ENCODE measurements around the gene COPS4.
"Not testable (repeated sequence)": the region's sequence is repeated elsewhere in the genome, so short reads cannot be mapped to it uniquely, and the experiment has no call there.

Gene COPS4

DNA sequence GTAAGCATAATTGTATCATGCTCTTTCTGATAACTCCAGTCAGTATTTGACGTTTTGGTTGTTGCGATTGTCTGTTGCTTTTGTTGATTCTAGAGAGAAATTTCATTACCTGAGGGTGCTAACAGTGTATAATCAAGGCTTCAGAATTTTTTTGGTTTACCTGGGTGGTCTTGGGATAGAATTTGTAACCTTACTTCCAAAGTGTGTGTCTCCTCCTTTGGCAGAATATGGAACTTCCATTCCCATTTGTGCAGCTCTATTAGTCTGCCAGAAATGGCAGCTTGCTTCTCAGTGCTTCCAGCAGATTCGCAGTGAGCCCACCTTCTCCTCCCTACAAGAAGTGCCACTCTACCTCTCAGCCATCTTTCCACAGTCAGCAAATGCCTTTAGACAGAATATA lies 5.3 kb downstream of the COPS4 start:
- ATAC-seq, result no peak
- TF ChIP-seq TCF4 (CRISPR knock-in tag; IDR thresholded peaks at IDR 0.05; ENCODE audit: borderline replicate concordance) (no peak), ZNF70 (CRISPR knock-in tag; IDR thresholded peaks at IDR 0.05) (no peak), SNAI2 (CRISPR knock-in tag; IDR thresholded peaks at IDR 0.05) (no peak), GLIS3 (CRISPR knock-in tag; IDR thresholded peaks at IDR 0.05) (no peak), OSR1 (CRISPR knock-in tag; IDR thresholded peaks at IDR 0.05) (no peak), ZC3H10 (CRISPR knock-in tag; IDR thresholded peaks at IDR 0.05) (no peak)
- TF ChIP-seq, protein P1, sequence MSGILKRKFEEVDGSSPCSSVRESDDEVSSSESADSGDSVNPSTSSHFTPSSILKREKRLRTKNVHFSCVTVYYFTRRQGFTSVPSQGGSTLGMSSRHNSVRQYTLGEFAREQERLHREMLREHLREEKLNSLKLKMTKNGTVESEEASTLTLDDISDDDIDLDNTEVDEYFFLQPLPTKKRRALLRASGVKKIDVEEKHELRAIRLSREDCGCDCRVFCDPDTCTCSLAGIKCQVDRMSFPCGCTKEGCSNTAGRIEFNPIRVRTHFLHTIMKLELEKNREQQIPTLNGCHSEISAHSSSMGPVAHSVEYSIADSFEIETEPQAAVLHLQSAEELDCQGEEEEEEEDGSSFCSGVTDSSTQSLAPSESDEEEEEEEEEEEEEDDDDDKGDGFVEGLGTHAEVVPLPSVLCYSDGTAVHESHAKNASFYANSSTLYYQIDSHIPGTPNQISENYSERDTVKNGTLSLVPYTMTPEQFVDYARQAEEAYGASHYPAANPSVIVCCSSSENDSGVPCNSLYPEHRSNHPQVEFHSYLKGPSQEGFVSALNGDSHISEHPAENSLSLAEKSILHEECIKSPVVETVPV (CRISPR knock-in tag; IDR thresholded peaks at IDR 0.05), result no peak

DNA sequence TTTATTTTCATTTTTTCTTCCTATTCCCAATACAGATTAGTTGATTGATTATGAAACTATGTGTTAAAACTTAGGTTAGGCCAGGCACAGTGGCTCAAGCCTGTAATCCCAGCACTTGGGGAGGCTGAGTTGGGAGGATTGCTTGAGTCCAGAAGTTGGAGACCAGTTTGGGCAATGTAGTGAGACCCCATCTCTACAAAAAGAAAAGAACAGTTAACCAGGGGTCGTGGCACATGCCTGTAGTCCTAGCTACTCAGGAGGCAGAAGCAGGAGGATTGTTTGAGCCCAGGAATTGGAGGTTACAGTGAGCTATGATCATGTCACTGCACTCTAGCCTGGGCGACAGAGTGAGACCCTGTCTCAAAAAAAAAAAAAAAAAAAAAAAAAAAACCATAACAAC lies 8.2 kb downstream of the COPS4 start:
- ATAC-seq, result not testable (repeated sequence)

DNA sequence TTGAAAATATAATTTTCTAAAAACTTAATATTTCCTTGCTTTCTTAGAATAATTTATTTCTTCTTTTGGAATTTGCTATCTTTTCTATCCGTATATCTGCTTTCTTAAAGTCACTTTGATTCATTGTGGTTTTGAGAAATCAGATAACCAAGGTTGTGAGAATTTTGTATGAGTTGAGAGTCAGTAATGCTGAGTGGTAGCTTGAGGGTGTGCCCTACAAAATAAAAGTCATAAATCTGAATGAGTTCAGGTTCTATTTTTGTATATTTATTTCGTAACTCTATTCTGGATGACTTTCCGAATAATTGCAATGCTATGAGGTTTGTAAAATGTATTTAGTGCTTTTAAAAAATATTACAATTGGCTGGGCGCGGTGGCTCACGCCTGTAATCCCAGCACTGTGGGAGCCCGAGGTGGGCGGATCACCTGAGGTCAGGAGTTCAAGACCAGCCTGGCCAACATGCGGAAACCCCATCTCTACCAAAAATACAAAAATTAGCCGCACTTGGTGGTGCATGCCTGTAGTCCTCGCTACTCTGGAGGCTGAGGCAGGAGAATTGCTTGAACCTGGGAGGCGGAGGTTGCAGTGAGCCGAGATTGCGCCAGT lies 8.9 kb downstream of the COPS4 start:
- no peak for TF ChIP-seq OSR1 (CRISPR knock-in tag; IDR thresholded peaks at IDR 0.05)
- no peak for TF ChIP-seq ZNF8 (CRISPR knock-in tag; IDR thresholded peaks at IDR 0.05)
- TF ChIP-seq BACH2 (CRISPR knock-in tag; IDR thresholded peaks at IDR 0.05; ENCODE audit: borderline replicate concordance), result no peak
- TF ChIP-seq, protein P1 (CRISPR knock-in tag; IDR thresholded peaks at IDR 0.05), result no peak
- TF ChIP-seq PPARA (CRISPR knock-in tag; IDR thresholded peaks at IDR 0.05; ENCODE audit: borderline replicate concordance), result no peak
- TF ChIP-seq, protein P2, sequence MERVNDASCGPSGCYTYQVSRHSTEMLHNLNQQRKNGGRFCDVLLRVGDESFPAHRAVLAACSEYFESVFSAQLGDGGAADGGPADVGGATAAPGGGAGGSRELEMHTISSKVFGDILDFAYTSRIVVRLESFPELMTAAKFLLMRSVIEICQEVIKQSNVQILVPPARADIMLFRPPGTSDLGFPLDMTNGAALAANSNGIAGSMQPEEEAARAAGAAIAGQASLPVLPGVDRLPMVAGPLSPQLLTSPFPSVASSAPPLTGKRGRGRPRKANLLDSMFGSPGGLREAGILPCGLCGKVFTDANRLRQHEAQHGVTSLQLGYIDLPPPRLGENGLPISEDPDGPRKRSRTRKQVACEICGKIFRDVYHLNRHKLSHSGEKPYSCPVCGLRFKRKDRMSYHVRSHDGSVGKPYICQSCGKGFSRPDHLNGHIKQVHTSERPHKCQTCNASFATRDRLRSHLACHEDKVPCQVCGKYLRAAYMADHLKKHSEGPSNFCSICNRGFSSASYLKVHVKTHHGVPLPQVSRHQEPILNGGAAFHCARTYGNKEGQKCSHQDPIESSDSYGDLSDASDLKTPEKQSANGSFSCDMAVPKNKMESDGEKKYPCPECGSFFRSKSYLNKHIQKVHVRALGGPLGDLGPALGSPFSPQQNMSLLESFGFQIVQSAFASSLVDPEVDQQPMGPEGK (CRISPR knock-in tag; IDR thresholded peaks at IDR 0.05; ENCODE audit: borderline replicate concordance), result no peak
- TF ChIP-seq, protein P3, sequence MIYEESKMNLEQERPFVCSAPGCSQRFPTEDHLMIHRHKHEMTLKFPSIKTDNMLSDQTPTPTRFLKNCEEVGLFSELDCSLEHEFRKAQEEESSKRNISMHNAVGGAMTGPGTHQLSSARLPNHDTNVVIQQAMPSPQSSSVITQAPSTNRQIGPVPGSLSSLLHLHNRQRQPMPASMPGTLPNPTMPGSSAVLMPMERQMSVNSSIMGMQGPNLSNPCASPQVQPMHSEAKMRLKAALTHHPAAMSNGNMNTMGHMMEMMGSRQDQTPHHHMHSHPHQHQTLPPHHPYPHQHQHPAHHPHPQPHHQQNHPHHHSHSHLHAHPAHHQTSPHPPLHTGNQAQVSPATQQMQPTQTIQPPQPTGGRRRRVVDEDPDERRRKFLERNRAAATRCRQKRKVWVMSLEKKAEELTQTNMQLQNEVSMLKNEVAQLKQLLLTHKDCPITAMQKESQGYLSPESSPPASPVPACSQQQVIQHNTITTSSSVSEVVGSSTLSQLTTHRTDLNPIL (CRISPR knock-in tag; IDR thresholded peaks at IDR 0.05; ENCODE audit: low read depth), result no peak
- TF ChIP-seq GLIS3 (CRISPR knock-in tag; IDR thresholded peaks at IDR 0.05), result no peak
- TF ChIP-seq, protein P4, sequence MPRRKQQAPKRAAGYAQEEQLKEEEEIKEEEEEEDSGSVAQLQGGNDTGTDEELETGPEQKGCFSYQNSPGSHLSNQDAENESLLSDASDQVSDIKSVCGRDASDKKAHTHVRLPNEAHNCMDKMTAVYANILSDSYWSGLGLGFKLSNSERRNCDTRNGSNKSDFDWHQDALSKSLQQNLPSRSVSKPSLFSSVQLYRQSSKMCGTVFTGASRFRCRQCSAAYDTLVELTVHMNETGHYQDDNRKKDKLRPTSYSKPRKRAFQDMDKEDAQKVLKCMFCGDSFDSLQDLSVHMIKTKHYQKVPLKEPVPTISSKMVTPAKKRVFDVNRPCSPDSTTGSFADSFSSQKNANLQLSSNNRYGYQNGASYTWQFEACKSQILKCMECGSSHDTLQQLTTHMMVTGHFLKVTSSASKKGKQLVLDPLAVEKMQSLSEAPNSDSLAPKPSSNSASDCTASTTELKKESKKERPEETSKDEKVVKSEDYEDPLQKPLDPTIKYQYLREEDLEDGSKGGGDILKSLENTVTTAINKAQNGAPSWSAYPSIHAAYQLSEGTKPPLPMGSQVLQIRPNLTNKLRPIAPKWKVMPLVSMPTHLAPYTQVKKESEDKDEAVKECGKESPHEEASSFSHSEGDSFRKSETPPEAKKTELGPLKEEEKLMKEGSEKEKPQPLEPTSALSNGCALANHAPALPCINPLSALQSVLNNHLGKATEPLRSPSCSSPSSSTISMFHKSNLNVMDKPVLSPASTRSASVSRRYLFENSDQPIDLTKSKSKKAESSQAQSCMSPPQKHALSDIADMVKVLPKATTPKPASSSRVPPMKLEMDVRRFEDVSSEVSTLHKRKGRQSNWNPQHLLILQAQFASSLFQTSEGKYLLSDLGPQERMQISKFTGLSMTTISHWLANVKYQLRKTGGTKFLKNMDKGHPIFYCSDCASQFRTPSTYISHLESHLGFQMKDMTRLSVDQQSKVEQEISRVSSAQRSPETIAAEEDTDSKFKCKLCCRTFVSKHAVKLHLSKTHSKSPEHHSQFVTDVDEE (CRISPR knock-in tag; IDR thresholded peaks at IDR 0.05), result no peak
- no peak for TF ChIP-seq ESRRG (CRISPR knock-in tag; IDR thresholded peaks at IDR 0.05)
- no peak for TF ChIP-seq ZNF70 (CRISPR knock-in tag; IDR thresholded peaks at IDR 0.05)
- no peak for TF ChIP-seq SNAI2 (CRISPR knock-in tag; IDR thresholded peaks at IDR 0.05)
- no peak for TF ChIP-seq TCF4 (CRISPR knock-in tag; IDR thresholded peaks at IDR 0.05; ENCODE audit: borderline replicate concordance)
- TF ChIP-seq ISL1 (CRISPR knock-in tag; IDR thresholded peaks at IDR 0.05), result no peak
- TF ChIP-seq ZFP3 (CRISPR knock-in tag; IDR thresholded peaks at IDR 0.05), result no peak
- no peak for ATAC-seq

DNA sequence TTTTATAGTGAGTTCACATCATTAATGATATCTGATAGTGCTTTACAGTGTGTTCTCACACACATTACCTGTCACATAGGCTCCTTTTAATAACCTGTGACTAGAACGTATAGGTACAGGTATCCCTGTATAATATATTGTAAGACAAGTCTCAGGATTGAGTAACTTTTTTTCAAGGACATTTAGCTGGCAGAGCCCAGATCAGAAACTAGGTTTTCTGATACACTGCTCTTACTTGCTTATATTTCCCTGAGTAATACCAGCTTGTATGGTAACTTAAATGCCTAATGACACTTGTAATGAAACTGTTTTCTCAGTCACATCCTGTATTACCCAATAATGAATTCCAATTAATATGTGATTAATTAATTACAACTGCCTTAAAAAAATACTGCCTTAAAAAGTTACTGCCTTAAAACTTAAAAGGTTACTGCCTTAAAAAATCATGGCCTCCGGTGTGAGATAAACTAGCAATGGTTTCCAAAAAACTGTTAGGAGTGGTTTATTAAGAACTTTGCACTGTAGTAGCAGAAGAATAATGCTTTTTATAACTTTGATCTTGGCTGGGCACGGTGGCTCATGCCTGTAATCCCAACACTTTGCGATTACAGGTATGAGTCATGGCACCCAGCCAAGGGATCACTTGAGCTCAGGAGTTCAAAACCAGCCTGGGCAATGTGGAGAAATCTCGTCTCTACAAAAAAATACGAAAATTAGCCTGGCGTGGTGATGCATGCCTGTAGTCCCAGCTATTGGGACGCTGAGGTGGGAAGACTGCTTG lies 11.9 kb downstream of the COPS4 start:
- no peak for ATAC-seq
- TF ChIP-seq, protein P2 (CRISPR knock-in tag; IDR thresholded peaks at IDR 0.05; ENCODE audit: borderline replicate concordance), result no peak
- TF ChIP-seq, protein P3 (CRISPR knock-in tag; IDR thresholded peaks at IDR 0.05; ENCODE audit: low read depth), result no peak
- TF ChIP-seq, protein P4 (CRISPR knock-in tag; IDR thresholded peaks at IDR 0.05), result no peak
- TF ChIP-seq GLIS3 (CRISPR knock-in tag; IDR thresholded peaks at IDR 0.05), result no peak

Data from SK-N-SH treated with all-trans-retinoic acid at 6 μM for 48 hours (cell line).